Panc1 (cell line): Measurements from ENCODE around the gene SLTM. TPM values are rescaled to one million over a fixed set of nuclear protein-coding genes. Genes with fewer than 3 reads are reported as not detected.

Experiments used
- ATAC-seq: fragments of 200-7000 bp; cut with Tn5 transposase; 2 replicates; pipeline ENCODE4 v1.9.1; 2020; ENCODE audit warnings: mild to moderate bottlenecking, moderate library complexity
- Bru-seq: library from RNA; stranded (reverse); fragments of 400-500 nt; gene quantifications from one replicate; lab custom pipeline; 2021; lab: Mats Ljungman, UMichigan
- BruChase-seq, 2 experiments: library from RNA; stranded (reverse); fragments of 400-500 nt; gene quantifications; one replicate each; lab custom pipeline; 2021; lab: Mats Ljungman, UMichigan
- BruUV-seq: library from RNA; stranded (reverse); fragments of 400-500 nt; replicated peaks from 2 replicates; lab custom pipeline; 2021; lab: Mats Ljungman, UMichigan
- CTCF ChIA-PET: fragments of 300-600 bp; sonication (Branson Sonifier 250); formaldehyde crosslinking; loops from one replicate; lab custom pipeline; 2022; ENCODE audit warnings: antibody characterized with exemption; lab: Charles Lee
- POLR2A ChIA-PET: fragments of 300-600 bp; sonication (Branson Sonifier 250); formaldehyde crosslinking; loops from one replicate; lab custom pipeline; 2022; ENCODE audit warnings: antibody characterized with exemption; lab: Charles Lee
- DNase-seq: peaks from one replicate; pipeline ENCODE4 v3.0.0-alpha.2; 2010; ENCODE audit warnings: low read depth, low spot score
- H3K27ac ChIP-seq: 2 replicates; pipeline ENCODE4 v1.5.1; 2011; ENCODE audit warnings: mild to moderate bottlenecking, low read length, inconsistent platforms
- H3K27me3 ChIP-seq: fragments of 200-500 bp; sonication (Bioruptor generic); 2 replicates; pipeline ENCODE4 v1.6.0; 2014; ENCODE audit warnings: low read length, inconsistent platforms; ENCODE audit not compliant: control insufficient read depth, insufficient read depth
- H3K36me3 ChIP-seq: fragments of 200-500 bp; sonication (Bioruptor generic); 2 replicates; pipeline ENCODE4 v1.5.1; 2014; ENCODE audit warnings: inconsistent platforms, mild to moderate bottlenecking, low read length, moderate library complexity; ENCODE audit not compliant: control insufficient read depth, insufficient read depth
- H3K4me1 ChIP-seq: 2 replicates; pipeline ENCODE4 v1.5.1; 2011; ENCODE audit warnings: inconsistent platforms, mild to moderate bottlenecking, low read length, moderate library complexity; ENCODE audit not compliant: control insufficient read depth, insufficient read depth
- H3K4me3 ChIP-seq, 2 experiments: 2 replicates each; pipeline ENCODE4 v1.5.1; 2011 to 2012; ENCODE audit warnings: low read depth in 2 of 2, low read length in 2 of 2, mild to moderate bottlenecking in 2 of 2, inconsistent platforms in 1 of 2, moderate library complexity in 1 of 2
- H3K9me3 ChIP-seq: fragments of 200-500 bp; sonication (Bioruptor generic); 2 replicates; pipeline ENCODE4 v1.5.1; 2014; ENCODE audit warnings: low read depth, mild to moderate bottlenecking, inconsistent platforms, low read length, moderate library complexity; ENCODE audit not compliant: control insufficient read depth, insufficient read depth
- CTCF ChIP-seq: fragments of 450-650 bp; IDR thresholded peaks from 2 replicates; pipeline ENCODE4 v1.5.1; 2017; ENCODE audit warnings: mild to moderate bottlenecking
- POLR2AphosphoS5 ChIP-seq: IDR thresholded peaks from 2 replicates; pipeline ENCODE4 v1.6.1; 2012; ENCODE audit warnings: mild to moderate bottlenecking, low read depth, low read length, moderate library complexity
- REST ChIP-seq, 2 experiments: IDR thresholded peaks; 2 replicates each; pipeline ENCODE4 v1.6.1; 2011 to 2012; ENCODE audit warnings: low read depth in 2 of 2, control low read depth in 1 of 2, low read length in 1 of 2, mild to moderate bottlenecking in 1 of 2, moderate library complexity in 1 of 2; ENCODE audit not compliant: insufficient read depth in 1 of 2
- SIN3A ChIP-seq: IDR thresholded peaks from 2 replicates; pipeline ENCODE4 v1.6.1; 2012; ENCODE audit warnings: low read depth, mild to moderate bottlenecking, low read length, moderate library complexity, borderline replicate concordance; ENCODE audit not compliant: insufficient read depth
- TCF7L2 ChIP-seq: IDR thresholded peaks from 2 replicates; pipeline ENCODE4 v1.6.1; 2011; ENCODE audit warnings: mild to moderate bottlenecking, low read depth, low read length, inconsistent platforms
- in situ Hi-C: cut with HindIII; loops from 2 replicates; pipeline ENCODE4 v1.10.0; 2016; ENCODE audit warnings: low sequenced_read_pairs, low pct_unique_long_range_greater_than_20kb
- intact Hi-C: fragments of 100-400 bp; cut with micrococcal nuclease; formaldehyde crosslinking; loops from one replicate; pipeline ENCODE4 v1.10.0; 2022; ENCODE audit not compliant: unreplicated experiment
- long read RNA-seq: library from polyadenylated mRNA; unstranded; transcript quantifications from one replicate; pipeline ENCODE4 v2.0.0, GENCODE V29; 2021; ENCODE audit not compliant: unreplicated experiment
- polyA plus RNA-seq: library from polyadenylated mRNA; unstranded; fragments of >200 nt; gene quantifications from one replicate; pipeline ENCODE4 v1.2.1, GENCODE V29; 2012; ENCODE audit warnings: missing spikeins; ENCODE audit not compliant: insufficient read length
- total RNA-seq: library from RNA; stranded (reverse); gene quantifications from one replicate; pipeline ENCODE4 v1.2.1, GENCODE V29; 2021; ENCODE audit not compliant: unreplicated experiment

Gene SLTM
- total RNA-seq (75.7 TPM), Bru-seq, nascent RNA (percentile 95 among the genes with signal in this experiment), BruChase-seq, experiment 1, labeled RNA remaining after a 2-hour chase (percentile 95 among the genes with signal in this experiment), BruChase-seq, experiment 2, labeled RNA remaining after a 6-hour chase (percentile 93 among the genes with signal in this experiment)
- 88.4 TPM for polyA plus RNA-seq
- long read RNA-seq, full-length matches to known transcripts = 13 of 112 reads
- long read RNA-seq, partial matches to known transcripts = 67 of 112 reads
- long read RNA-seq, other reads (novel, unspliced or antisense) = 32 of 112 reads

GRCh38 chr15:58933281-58934113 lies at the start of gene SLTM:
SLTM (minus strand) TSS chr15:58933679; CDS start chr15:58933565, 114 bp downstream.
- CTCF ChIA-PET = no interaction called here

More at GRCh38 chr15:58933281-58934113, at the start of gene SLTM:
- H3K4me1 ChIP-seq = peaks cover 15% of the 10 kb centered on the region
- H3K9me3 ChIP-seq = no peaks in the 10 kb centered on the region
- H3K27ac ChIP-seq = peak within 1 kb of the TSS; percentile 99
- DNase-seq (peak; percentile 76), ATAC-seq (peak; percentile 99)
- peak within 1 kb of the TSS; percentile 94 to 98 for H3K4me3 ChIP-seq
- intact Hi-C loops (loop anchor here (5.0 kb wide), 1 partner anchor 161 kb away; the partner anchor contains the start of gene MINDY2), in situ Hi-C loops (no loop called here)
- no peak for TF ChIP-seq CTCF
- TF ChIP-seq SIN3A = peak; percentile 83; the same call in 1 of the 2 replicates
- no peak for TF ChIP-seq REST (IDR thresholded peaks at IDR 0.05; ENCODE audit: insufficient read depth in 1 of 2, low read depth in 2 of 2, low read length in 1 of 2)
- TF ChIP-seq TCF7L2 = peak; percentile 10; the same call in 1 of the 2 replicates
- peak; percentile 92 for TF ChIP-seq POLR2AphosphoS5
- H3K27me3 ChIP-seq = no peaks in the 10 kb centered on the region
- BruUV-seq = no TSS peak
- POLR2A ChIA-PET = interaction anchor here (0.6 kb wide), 1 partner anchor 217 kb away, joined by 8 read pairs; no protein-coding TSS in a partner anchor
- H3K36me3 ChIP-seq = peaks cover 17% of the 10 kb centered on the region
